Sigmoid colon (tissue), 7 donors: ENCODE data around the gene TIMM21. TPM values are rescaled to one million over a fixed set of nuclear protein-coding genes. Genes with fewer than 3 reads are reported as not detected.

ENCODE experiments used
- DNase-seq: peaks from one replicate; pipeline ENCODE4 v3.0.0-alpha.2; 2019
- H3K27ac ChIP-seq, 4 donors: fragments of 200-600 bp; sonication (generic); one replicate each; pipeline ENCODE4 v1.5.1; 2016 to 2019; ENCODE audit warnings: mild to moderate bottlenecking in 1 of 4
- H3K27me3 ChIP-seq, 3 donors: fragments of 200-600 bp; sonication (generic); one replicate each; pipeline ENCODE4 v1.5.1; 2019; ENCODE audit warnings: mild to moderate bottlenecking in 1 of 3
- H3K36me3 ChIP-seq, 4 donors: fragments of 200-600 bp; sonication (generic); one replicate each; pipeline ENCODE4 v1.5.1; 2016 to 2019
- H3K4me1 ChIP-seq, 4 donors: fragments of 200-600 bp; sonication (generic); one replicate each; pipeline ENCODE4 v1.5.1; 2017 to 2019
- H3K4me3 ChIP-seq, 4 donors: fragments of 200-600 bp; sonication (generic); one replicate each; pipeline ENCODE4 v1.5.1; 2017 to 2019; ENCODE audit warnings: mild to moderate bottlenecking in 2 of 4, moderate library complexity in 1 of 4
- H3K9me3 ChIP-seq, 4 donors: fragments of 200-600 bp in 3 of 4; sonication (generic) in 3 of 4; one replicate each; pipeline versions ENCODE4 v1.5.1 to v1.6.1; 2013 to 2019
- CTCF ChIP-seq, 4 experiments: fragments of 450-650 bp in 3 of 4; fragments of 200-600 bp in 1 of 4; IDR thresholded peaks; one replicate each; pipeline ENCODE4 v1.5.1; 2016 to 2019; ENCODE audit warnings: antibody characterized with exemption in 4 of 4, mild to moderate bottlenecking in 3 of 4, moderate library complexity in 2 of 4
- EP300 ChIP-seq, 4 donors: sonication (generic); formaldehyde crosslinking; IDR thresholded peaks; one replicate each; pipeline ENCODE4 v1.6.1; 2017; ENCODE audit warnings: antibody characterized with exemption in 4 of 4
- POLR2A ChIP-seq, 2 donors: fragments of 450-650 bp; IDR thresholded peaks; one replicate each; pipeline ENCODE4 v1.6.1; 2016; ENCODE audit warnings: antibody characterized with exemption in 2 of 2, mild to moderate bottlenecking in 2 of 2, moderate library complexity in 2 of 2
- POLR2AphosphoS5 ChIP-seq, 4 donors: sonication (generic); formaldehyde crosslinking; IDR thresholded peaks; one replicate each; pipeline ENCODE4 v1.6.1; 2017; ENCODE audit warnings: antibody characterized with exemption in 4 of 4
- WGBS, 2 donors: extraction: QIAGEN DNeasy Blood & Tissue Kit; methylation state at CpG; one replicate each; pipeline ENCODE4 v1.1.7; 2013; 5-methylcytosine and 5-hydroxymethylcytosine counted together
- intact Hi-C: fragments of 100-400 bp; cut with DNase I; formaldehyde crosslinking; loops from one replicate; pipeline ENCODE4 v1.15.1; 2023
- polyA plus RNA-seq, 3 donors: library from polyadenylated mRNA; stranded (reverse); fragments of 200-250 nt; gene quantifications; one replicate each; pipeline ENCODE4 v1.2.3, GENCODE V29; 2013
- total RNA-seq, 4 donors: library from RNA; depleted of rRNA; stranded (reverse); fragments of >200 nt; gene quantifications; one replicate each; pipeline ENCODE4 v1.1.0, GENCODE V29; 2016
- donor health status: healthy with polysubstance abuse.
- donor health status: Bipolar disorder and iron deficiency.
- donor health status: healthy.

Gene TIMM21
- total and polyA plus RNA-seq, 7 donors, result 9.0 to 65.3 (median 42.4) TPM

- intact Hi-C loops, result no loop called here
- no peaks in the 10 kb centered on the region for H3K36me3 ChIP-seq
- TF ChIP-seq CTCF (IDR thresholded peaks at IDR 0.05) (no peak), POLR2A (IDR thresholded peaks at IDR 0.05) (no peak), POLR2AphosphoS5 (IDR thresholded peaks at IDR 0.05) (no peak), EP300 (IDR thresholded peaks at IDR 0.05) (no peak)
These were observed 37.5 kb downstream of the TIMM21 start for GRCh38 chr18:74185860-74186259.

GRCh38 chr18:74186661-74187060 lies 38.3 kb downstream of the TIMM21 start:
- Histone ChIP-seq H3K36me3 (no peaks in the 10 kb centered on the region), H3K4me3 (no peak overlapping the region), H3K27ac (no peak overlapping the region), H3K4me1 (no peaks in the 10 kb centered on the region), H3K9me3 (no peaks in the 10 kb centered on the region), H3K27me3 (no peaks in the 10 kb centered on the region)
- WGBS, 2 donors, result 88 to 92% methylated on average over 3 of the region's 3 CpGs
- DNase-seq, result no peak
- TF ChIP-seq POLR2A (IDR thresholded peaks at IDR 0.05) (no peak), EP300 (IDR thresholded peaks at IDR 0.05) (no peak), CTCF (IDR thresholded peaks at IDR 0.05) (no peak), POLR2AphosphoS5 (IDR thresholded peaks at IDR 0.05) (no peak)
- intact Hi-C loops, result no loop called here

More at GRCh38 chr18:74185860-74186259, 37.5 kb downstream of the TIMM21 start:
- Histone ChIP-seq H3K4me3 (no peak overlapping the region), H3K4me1 (no peaks in the 10 kb centered on the region), H3K27me3 (no peaks in the 10 kb centered on the region), H3K27ac (no peak overlapping the region), H3K9me3 (no peaks in the 10 kb centered on the region)
- WGBS, 2 donors, result 91 to 95% methylated on average over 2 of the region's 2 CpGs
- DNase-seq, result no peak

GRCh38 chr18:74190086-74190485 lies 41.8 kb downstream of the TIMM21 start:
- Histone ChIP-seq H3K9me3 (no peaks in the 10 kb centered on the region), H3K27me3 (peaks cover 0 to 6% (median 0%) of the 10 kb centered on the region in 3 donors), H3K36me3 (no peaks in the 10 kb centered on the region), H3K4me3 (no peak overlapping the region), H3K4me1 (no peaks in the 10 kb centered on the region), H3K27ac (no peak overlapping the region)
- TF ChIP-seq POLR2AphosphoS5 (IDR thresholded peaks at IDR 0.05) (no peak), EP300 (IDR thresholded peaks at IDR 0.05) (no peak), CTCF (IDR thresholded peaks at IDR 0.05) (no peak), POLR2A (IDR thresholded peaks at IDR 0.05) (no peak)
- intact Hi-C loops, result no loop called here
- 74 to 94% methylated on average over 4 of the region's 4 CpGs for WGBS, 2 donors
- DNase-seq, result no peak

GRCh38 chr18:74191577-74191976 lies 43.3 kb downstream of the TIMM21 start:
- Histone ChIP-seq H3K36me3 (no peaks in the 10 kb centered on the region), H3K9me3 (no peaks in the 10 kb centered on the region), H3K4me1 (peaks cover 0 to 5% (median 2%) of the 10 kb centered on the region in 4 donors), H3K27ac (no peak overlapping the region), H3K4me3 (no peak overlapping the region), H3K27me3 (peaks cover 0 to 6% (median 0%) of the 10 kb centered on the region in 3 donors)
- TF ChIP-seq POLR2AphosphoS5 (IDR thresholded peaks at IDR 0.05) (no peak), POLR2A (IDR thresholded peaks at IDR 0.05) (no peak), CTCF (IDR thresholded peaks at IDR 0.05) (no peak), EP300 (IDR thresholded peaks at IDR 0.05) (no peak)
- WGBS, 2 donors, result 83 to 85% methylated on average over 14 of the region's 14 CpGs
- intact Hi-C loops, result no loop called here
- no peak for DNase-seq

GRCh38 chr18:74194691-74195090 lies 46.4 kb downstream of the TIMM21 start:
- peaks cover 0 to 14% (median 6%) of the 10 kb centered on the region in 4 donors for H3K4me1 ChIP-seq
- intact Hi-C loops, result loop anchor here (5.0 kb wide), 1 partner anchor 303 kb away; the partner anchor contains the start of gene CNDP2
- no peaks in the 10 kb centered on the region for H3K36me3 ChIP-seq
- no peaks in the 10 kb centered on the region for H3K9me3 ChIP-seq
- no peak overlapping the region for H3K27ac ChIP-seq
- TF ChIP-seq POLR2AphosphoS5 (IDR thresholded peaks at IDR 0.05) (no peak), CTCF (IDR thresholded peaks at IDR 0.05) (no peak), POLR2A (IDR thresholded peaks at IDR 0.05) (no peak), EP300 (IDR thresholded peaks at IDR 0.05) (no peak)
- DNase-seq, result no peak
- peaks cover 0 to 6% (median 0%) of the 10 kb centered on the region in 3 donors for H3K27me3 ChIP-seq
- no peak overlapping the region for H3K4me3 ChIP-seq
- WGBS, 2 donors, result 65 to 67% methylated on average over 3 of the region's 3 CpGs
